Neuronal stem cell (in vitro differentiated cells): Measurements from ENCODE around the gene RGS16.

Experiments used
- DNase-seq: peaks from one replicate; pipeline ENCODE4 v3.0.0-alpha.2; 2013; ENCODE audit warnings: low spot score
- H2AFZ ChIP-seq: one replicate; pipeline ENCODE4 v1.6.1; 2013; ENCODE audit warnings: mild to moderate bottlenecking, low read length, inconsistent platforms
- H2AK5ac ChIP-seq: 2 replicates; pipeline ENCODE4 v1.6.1; 2013; ENCODE audit warnings: low read depth, mild to moderate bottlenecking, inconsistent platforms, low read length, moderate library complexity, mixed read lengths
- H2BK120ac ChIP-seq: 2 replicates; pipeline ENCODE4 v1.6.1; 2013; ENCODE audit warnings: low read depth, mild to moderate bottlenecking, inconsistent platforms, low read length, moderate library complexity, mixed read lengths
- H2BK12ac ChIP-seq: one replicate; pipeline ENCODE4 v1.6.1; 2013; ENCODE audit warnings: low read length, inconsistent platforms
- H2BK15ac ChIP-seq: 2 replicates; pipeline ENCODE4 v1.6.1; 2013; ENCODE audit warnings: mild to moderate bottlenecking, low read length, inconsistent platforms, mixed read lengths
- H2BK5ac ChIP-seq: one replicate; pipeline ENCODE4 v1.6.1; 2013; ENCODE audit warnings: inconsistent platforms, mild to moderate bottlenecking, low read length, moderate library complexity
- H3K14ac ChIP-seq: one replicate; pipeline ENCODE4 v1.6.1; 2013; ENCODE audit warnings: low read length, inconsistent platforms
- H3K18ac ChIP-seq: 2 replicates; pipeline ENCODE4 v1.6.1; 2013; ENCODE audit warnings: low read length, inconsistent platforms
- H3K23ac ChIP-seq: 2 replicates; pipeline ENCODE4 v1.6.1; 2013; ENCODE audit warnings: low read depth, mild to moderate bottlenecking, mixed read lengths, low read length, inconsistent platforms; ENCODE audit not compliant: poor library complexity
- H3K27ac ChIP-seq: replicated peaks from 3 replicates; pipeline ENCODE4 v1.5.1; 2013; ENCODE audit warnings: low read length, inconsistent platforms
- H3K27me3 ChIP-seq, 3 experiments: 2 replicates each; pipeline ENCODE4 v1.6.1; 2013; ENCODE audit warnings: low read length in 3 of 3, mild to moderate bottlenecking in 2 of 3, inconsistent platforms in 1 of 3, low read depth in 1 of 3, mixed read lengths in 1 of 3, moderate library complexity in 1 of 3; ENCODE audit not compliant: control insufficient read depth in 3 of 3, insufficient read depth in 3 of 3
- H3K36me3 ChIP-seq, 2 donors: replicated peaks in 1 of 2; 2 replicates each; pipeline ENCODE4 v1.6.1; 2013; ENCODE audit warnings: low read length in 2 of 2; ENCODE audit not compliant: control insufficient read depth in 2 of 2, insufficient read depth in 2 of 2
- H3K4ac ChIP-seq: 2 replicates; pipeline ENCODE4 v1.6.1; 2013; ENCODE audit warnings: inconsistent platforms, mild to moderate bottlenecking, low read length, moderate library complexity
- H3K4me1 ChIP-seq, 2 donors: 1 replicate in 1 of 2; 2 replicates in 1 of 2; pipeline ENCODE4 v1.6.1; 2013; ENCODE audit warnings: low read length in 2 of 2, low read depth in 1 of 2; ENCODE audit not compliant: control insufficient read depth in 2 of 2, insufficient read depth in 1 of 2
- H3K4me2 ChIP-seq: one replicate; pipeline ENCODE4 v1.6.1; 2013; ENCODE audit warnings: mild to moderate bottlenecking, low read length, inconsistent platforms; ENCODE audit not compliant: insufficient read depth, poor library complexity, severe bottlenecking
- H3K4me3 ChIP-seq, 2 donors: 2 replicates each; pipeline ENCODE4 v1.5.1; 2013; ENCODE audit warnings: low read length in 2 of 2, mild to moderate bottlenecking in 2 of 2, inconsistent platforms in 1 of 2, moderate library complexity in 1 of 2
- H3K79me1 ChIP-seq: one replicate; pipeline ENCODE4 v1.6.1; 2013; ENCODE audit warnings: low read depth, mild to moderate bottlenecking, inconsistent platforms, low read length, moderate library complexity
- H3K9ac ChIP-seq: one replicate; pipeline ENCODE4 v1.6.1; 2013; ENCODE audit warnings: mild to moderate bottlenecking, low read depth, low read length, inconsistent platforms; ENCODE audit not compliant: poor library complexity
- H3K9me3 ChIP-seq, 2 donors: replicated peaks in 1 of 2; 2 replicates each; pipeline versions ENCODE3 to v1.6.1; 2013; ENCODE audit warnings: low read length in 2 of 2, mild to moderate bottlenecking in 2 of 2, inconsistent platforms in 1 of 2, low read depth in 1 of 2, mixed read lengths in 1 of 2, moderate library complexity in 1 of 2; ENCODE audit not compliant: control insufficient read depth in 2 of 2, insufficient read depth in 1 of 2
- H4K8ac ChIP-seq: one replicate; pipeline ENCODE4 v1.6.1; 2013; ENCODE audit warnings: low read depth, mild to moderate bottlenecking, inconsistent platforms, low read length, moderate library complexity
- H4K91ac ChIP-seq: one replicate; pipeline ENCODE4 v1.6.1; 2013; ENCODE audit warnings: low read length, low read depth, mild to moderate bottlenecking, inconsistent platforms; ENCODE audit not compliant: poor library complexity
- WGBS, 2 donors: extraction: QIAGEN DNeasy Blood & Tissue Kit; methylation state at CpG; one replicate each; pipeline ENCODE4 v1.1.7; 2013; ENCODE audit warnings: missing lambda C conversion rate in 2 of 2, mixed read lengths in 1 of 2; ENCODE audit not compliant: insufficient read length in 2 of 2, insufficient replicate concordance in 1 of 2; ENCODE audit errors: extremely low coverage in 2 of 2; 5-methylcytosine and 5-hydroxymethylcytosine counted together

RGS16 gene

DNA sequence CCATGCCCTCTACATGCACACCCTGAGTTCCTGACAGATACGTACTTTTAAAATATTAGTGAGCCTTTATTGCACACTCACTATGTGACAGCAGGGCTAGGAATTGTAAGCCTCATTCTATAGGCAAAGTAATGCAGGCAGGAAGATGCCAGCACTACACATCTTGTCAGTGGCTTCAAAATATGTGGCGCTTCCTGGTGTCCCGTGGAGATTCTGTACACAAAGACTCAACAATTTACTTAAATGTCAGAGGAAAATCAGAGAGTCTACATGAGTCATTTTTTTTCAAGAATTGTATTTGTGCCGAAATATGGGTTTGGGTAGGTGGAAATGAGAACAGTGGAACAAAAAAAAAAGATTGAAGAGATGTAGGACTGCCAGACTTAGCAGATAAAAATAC, 42.7 kb downstream of the RGS16 start:
- no peak overlapping the region for H2AK5ac ChIP-seq
- WGBS, 2 donors, result no CpG with 5 or more reads among the region's 4 CpGs
- no peak overlapping the region for H2BK15ac ChIP-seq
- H3K23ac ChIP-seq, result no peak overlapping the region
- no peak for DNase-seq
- peaks cover 0 to 4% of the 10 kb centered on the region in 2 donors for H3K4me1 ChIP-seq
- H3K4me2 ChIP-seq, result no peak overlapping the region
- no peak overlapping the region for H4K8ac ChIP-seq
- no peak overlapping the region for H2BK5ac ChIP-seq
- no peak overlapping the region for H4K91ac ChIP-seq
- peaks cover 0 to 20% (median 0%) of the 10 kb centered on the region in 3 experiments for H3K27me3 ChIP-seq
- no peaks in the 10 kb centered on the region for H3K9me3 ChIP-seq
- H2AFZ ChIP-seq, result no peak overlapping the region
- H3K27ac ChIP-seq, result no peak overlapping the region
- no peaks in the 10 kb centered on the region for H3K79me1 ChIP-seq
- H3K9ac ChIP-seq, result no peak overlapping the region
- H3K36me3 ChIP-seq, result no peaks in the 10 kb centered on the region
- no peak overlapping the region for H3K18ac ChIP-seq
- no peak overlapping the region for H3K14ac ChIP-seq
- H3K4ac ChIP-seq, result no peak overlapping the region
- no peak overlapping the region for H3K4me3 ChIP-seq
- no peak overlapping the region for H2BK12ac ChIP-seq
- no peak overlapping the region for H2BK120ac ChIP-seq

DNA sequence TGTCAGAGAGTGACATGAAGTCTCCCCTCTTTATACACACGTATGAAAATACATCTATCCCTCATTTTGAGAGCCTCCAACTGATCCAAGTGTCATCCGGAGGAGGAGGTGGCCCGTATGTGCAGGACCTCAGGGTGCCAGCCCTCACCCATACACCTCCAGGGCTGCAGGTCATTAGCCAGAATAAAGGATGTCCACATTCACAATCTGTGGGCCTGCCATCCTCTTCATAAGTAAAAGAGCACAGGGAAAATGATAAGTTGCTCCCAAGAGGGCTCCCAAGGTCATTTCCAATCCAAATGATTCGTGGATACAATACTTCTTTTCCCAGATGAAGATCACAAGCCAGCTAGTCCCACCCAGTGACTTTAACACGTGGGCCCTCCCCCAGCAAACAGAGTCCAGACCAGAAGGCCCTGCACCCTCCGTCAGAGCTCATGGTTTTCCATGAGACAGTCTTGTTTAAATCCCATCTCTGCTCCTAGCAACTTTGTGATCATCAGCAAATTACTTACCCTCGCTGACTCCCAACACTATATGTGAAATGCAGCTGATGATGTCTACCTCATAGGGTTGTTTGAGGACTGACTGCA, 43.7 kb downstream of the RGS16 start:
- H2AK5ac ChIP-seq, result no peak overlapping the region
- H3K27ac ChIP-seq, result no peak overlapping the region
- no peak overlapping the region for H3K23ac ChIP-seq
- no peak overlapping the region for H2BK12ac ChIP-seq
- no peaks in the 10 kb centered on the region for H3K9me3 ChIP-seq
- H3K18ac ChIP-seq, result no peak overlapping the region
- H2BK120ac ChIP-seq, result no peak overlapping the region
- H3K36me3 ChIP-seq, result no peaks in the 10 kb centered on the region
- no peak overlapping the region for H3K14ac ChIP-seq
- H4K91ac ChIP-seq, result no peak overlapping the region
- H3K4ac ChIP-seq, result no peak overlapping the region
- peaks cover 0 to 20% (median 0%) of the 10 kb centered on the region in 3 experiments for H3K27me3 ChIP-seq
- H2BK15ac ChIP-seq, result no peak overlapping the region
- no peak for DNase-seq
- no peak overlapping the region for H3K4me2 ChIP-seq
- no peak overlapping the region for H3K9ac ChIP-seq
- H3K4me3 ChIP-seq, result no peak overlapping the region
- H3K4me1 ChIP-seq, result peaks cover 0 to 4% of the 10 kb centered on the region in 2 donors
- no peak overlapping the region for H4K8ac ChIP-seq
- no peak overlapping the region for H2BK5ac ChIP-seq
- no peaks in the 10 kb centered on the region for H3K79me1 ChIP-seq
- no peak overlapping the region for H2AFZ ChIP-seq
- no CpG with 5 or more reads among the region's 7 CpGs for WGBS, 2 donors

DNA sequence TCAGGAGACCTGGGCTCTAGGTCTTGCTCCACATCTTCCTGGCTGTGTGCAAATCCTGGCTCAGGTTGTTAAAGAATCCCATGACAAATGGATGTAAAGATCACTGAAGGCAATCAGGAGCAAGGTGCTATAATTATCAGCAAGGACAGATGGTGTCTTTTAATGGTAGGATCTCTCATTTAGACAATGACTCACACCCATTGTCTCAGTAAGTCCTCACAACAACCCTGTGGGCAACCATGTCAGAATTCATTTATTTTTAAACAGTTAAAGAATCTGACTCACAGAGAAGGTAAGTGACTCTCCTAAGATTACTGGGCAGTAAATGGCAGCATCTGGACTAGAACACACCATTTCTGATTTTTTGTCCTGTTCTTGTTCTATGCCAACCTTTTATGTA, 47.9 kb downstream of the RGS16 start:
- no peaks in the 10 kb centered on the region for H3K4me1 ChIP-seq
- no peak overlapping the region for H3K18ac ChIP-seq
- peaks cover 0 to 11% (median 0%) of the 10 kb centered on the region in 3 experiments for H3K27me3 ChIP-seq
- no peak overlapping the region for H3K23ac ChIP-seq
- H2BK15ac ChIP-seq, result no peak overlapping the region
- H3K4ac ChIP-seq, result no peak overlapping the region
- H4K91ac ChIP-seq, result no peak overlapping the region
- H3K4me3 ChIP-seq, result no peak overlapping the region
- H3K36me3 ChIP-seq, result no peaks in the 10 kb centered on the region
- no peak overlapping the region for H3K14ac ChIP-seq
- H3K9me3 ChIP-seq, result peaks cover 0 to 2% of the 10 kb centered on the region in 2 donors
- no peak overlapping the region for H4K8ac ChIP-seq
- no peak overlapping the region for H2AK5ac ChIP-seq
- H2BK5ac ChIP-seq, result no peak overlapping the region
- DNase-seq, result no peak
- no peak overlapping the region for H3K27ac ChIP-seq
- H2BK12ac ChIP-seq, result no peak overlapping the region
- H3K4me2 ChIP-seq, result no peak overlapping the region
- H3K79me1 ChIP-seq, result no peaks in the 10 kb centered on the region
- H2BK120ac ChIP-seq, result no peak overlapping the region
- no peak overlapping the region for H3K9ac ChIP-seq
- no peak overlapping the region for H2AFZ ChIP-seq

DNA sequence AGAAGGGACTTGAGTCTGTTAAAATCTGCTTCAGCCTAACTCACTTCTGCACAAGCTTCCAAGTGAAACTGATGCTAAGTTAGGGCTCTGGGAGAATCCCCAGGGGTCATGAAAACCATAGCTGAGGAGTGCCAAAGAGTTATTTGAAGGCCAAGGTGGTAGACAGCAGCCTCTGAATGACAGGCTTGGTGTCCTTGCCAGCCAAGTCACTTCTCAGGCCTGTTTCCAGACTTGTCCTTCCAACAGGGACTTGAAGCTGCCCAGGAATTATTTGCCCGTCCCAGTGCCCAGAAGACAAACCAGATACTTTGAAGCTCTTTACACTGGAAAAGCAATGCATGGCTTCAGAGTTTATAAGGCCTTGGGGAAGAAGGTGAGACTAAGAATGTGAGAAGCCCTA, 48.7 kb downstream of the RGS16 start:
- no CpG with 5 or more reads among the region's 1 CpG for WGBS, 2 donors
- Histone ChIP-seq H3K4me3 (no peak overlapping the region), H2BK120ac (no peak overlapping the region), H4K91ac (no peak overlapping the region), H3K9me3 (peaks cover 0 to 2% of the 10 kb centered on the region in 2 donors), H3K4me2 (no peak overlapping the region), H3K27ac (no peak overlapping the region), H3K14ac (no peak overlapping the region), H2BK12ac (no peak overlapping the region), H3K23ac (no peak overlapping the region), H4K8ac (no peak overlapping the region), H2BK5ac (no peak overlapping the region), H2AK5ac (no peak overlapping the region), H3K18ac (no peak overlapping the region), H3K4ac (no peak overlapping the region), H3K4me1 (no peaks in the 10 kb centered on the region), H3K27me3 (peaks cover 0 to 8% (median 0%) of the 10 kb centered on the region in 3 experiments), H3K36me3 (no peaks in the 10 kb centered on the region), H2BK15ac (no peak overlapping the region), H3K9ac (no peak overlapping the region), H3K79me1 (no peaks in the 10 kb centered on the region), H2AFZ (no peak overlapping the region)
- no peak for DNase-seq
